MM.1S (cell line): ENCODE results near the gene GLMP.

ENCODE experiments used
- EZH2 ChIP-seq: fragments of 300-600 bp; sonication (generic); optimal IDR thresholded peaks from 2 replicates; pipeline ENCODE3; 2017; ENCODE audit warnings: low read depth, mild to moderate bottlenecking, antibody characterized with exemption, low read length, mixed read lengths
- TF ChIP-seq, protein P1 (sequence below): fragments of 300-600 bp; sonication (generic); IDR thresholded peaks from 2 replicates; pipeline ENCODE4 v1.5.1; 2016; ENCODE audit warnings: antibody characterized with exemption, low read length, mixed read lengths

GRCh38 chr1:156344409-156344808 lies 48.9 kb upstream of the GLMP start:
- TF ChIP-seq, protein P1, sequence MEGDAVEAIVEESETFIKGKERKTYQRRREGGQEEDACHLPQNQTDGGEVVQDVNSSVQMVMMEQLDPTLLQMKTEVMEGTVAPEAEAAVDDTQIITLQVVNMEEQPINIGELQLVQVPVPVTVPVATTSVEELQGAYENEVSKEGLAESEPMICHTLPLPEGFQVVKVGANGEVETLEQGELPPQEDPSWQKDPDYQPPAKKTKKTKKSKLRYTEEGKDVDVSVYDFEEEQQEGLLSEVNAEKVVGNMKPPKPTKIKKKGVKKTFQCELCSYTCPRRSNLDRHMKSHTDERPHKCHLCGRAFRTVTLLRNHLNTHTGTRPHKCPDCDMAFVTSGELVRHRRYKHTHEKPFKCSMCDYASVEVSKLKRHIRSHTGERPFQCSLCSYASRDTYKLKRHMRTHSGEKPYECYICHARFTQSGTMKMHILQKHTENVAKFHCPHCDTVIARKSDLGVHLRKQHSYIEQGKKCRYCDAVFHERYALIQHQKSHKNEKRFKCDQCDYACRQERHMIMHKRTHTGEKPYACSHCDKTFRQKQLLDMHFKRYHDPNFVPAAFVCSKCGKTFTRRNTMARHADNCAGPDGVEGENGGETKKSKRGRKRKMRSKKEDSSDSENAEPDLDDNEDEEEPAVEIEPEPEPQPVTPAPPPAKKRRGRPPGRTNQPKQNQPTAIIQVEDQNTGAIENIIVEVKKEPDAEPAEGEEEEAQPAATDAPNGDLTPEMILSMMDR, result no peak
- TF ChIP-seq EZH2, result no peak
